DMS 273 (cell line): ENCODE results near the gene TOP1.
"Not testable (repeated sequence)": the region's sequence is repeated elsewhere in the genome, so short reads cannot be mapped to it uniquely, and the experiment has no call there.

Experiments used
- DNase-seq: peaks from one replicate; lab custom pipeline; 2025; ENCODE audit not compliant: unreplicated experiment; lab: John Stamatoyannopoulos, UW

Gene TOP1

DNA sequence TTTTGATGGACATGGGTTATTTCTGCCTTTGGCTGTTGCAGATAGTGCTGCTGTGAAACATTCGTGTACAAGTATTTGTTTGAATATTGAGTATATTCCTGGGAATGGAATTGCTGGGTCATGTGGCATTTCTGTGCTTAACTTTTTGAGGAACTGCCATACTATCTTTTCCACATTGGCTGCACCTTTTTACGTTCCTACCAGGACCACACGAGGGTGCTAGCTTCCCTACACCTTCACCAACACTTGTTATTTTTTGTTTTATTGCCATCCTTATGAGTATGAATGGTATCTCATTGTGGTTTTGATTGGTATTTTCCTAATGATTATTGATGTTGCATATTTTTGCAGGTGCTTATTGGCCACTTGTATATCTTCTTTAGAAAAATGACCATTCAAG is 60.9 kb downstream of the TOP1 start:
- DNase-seq: no peak

GRCh38 chr20:41091927-41092326 is 63.3 kb downstream of the TOP1 start:
- no peak for DNase-seq

- DNase-seq: no peak
These were observed 65.9 kb downstream of the TOP1 start for GRCh38 chr20:41094353-41095055.

- DNase-seq: peak; percentile 73
These were observed 66.7 kb downstream of the TOP1 start for GRCh38 chr20:41095110-41095969.

- no peak for DNase-seq
These were observed 70.2 kb downstream of the TOP1 start for GRCh38 chr20:41098703-41099250.

GRCh38 chr20:41100001-41100480 is 71.4 kb downstream of the TOP1 start:
- DNase-seq: no peak

GRCh38 chr20:41101660-41102059 is 73.0 kb downstream of the TOP1 start:
- no peak for DNase-seq

- DNase-seq: no peak
These were observed 79.9 kb downstream of the TOP1 start for GRCh38 chr20:41108531-41108930.

DNA sequence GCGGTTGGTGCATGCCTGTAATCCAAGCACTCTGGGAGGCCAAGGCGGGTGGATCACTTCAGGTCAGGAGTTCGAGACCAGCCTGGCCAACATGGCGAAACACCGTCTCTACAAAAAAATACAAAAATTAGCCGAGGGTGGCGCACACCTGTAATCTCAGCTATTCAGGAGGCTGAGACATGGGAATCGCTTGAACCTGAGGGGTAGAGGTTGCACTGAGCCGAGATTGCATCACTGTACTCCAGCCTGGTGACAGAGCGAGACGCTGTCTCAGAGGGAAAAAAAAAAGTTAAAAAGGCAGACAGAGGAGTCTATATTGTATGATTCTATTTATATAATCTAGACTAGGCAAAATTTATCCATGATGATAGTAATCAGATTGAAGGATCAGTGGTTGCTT is 81.4 kb downstream of the TOP1 start:
- DNase-seq: no peak

GRCh38 chr20:41110930-41111577 is 82.4 kb downstream of the TOP1 start:
- DNase-seq: no peak

GRCh38 chr20:41111578-41111951 is 82.9 kb downstream of the TOP1 start:
- no peak for DNase-seq

- no peak for DNase-seq
These were observed 87.8 kb downstream of the TOP1 start for GRCh38 chr20:41116282-41116956.

DNA sequence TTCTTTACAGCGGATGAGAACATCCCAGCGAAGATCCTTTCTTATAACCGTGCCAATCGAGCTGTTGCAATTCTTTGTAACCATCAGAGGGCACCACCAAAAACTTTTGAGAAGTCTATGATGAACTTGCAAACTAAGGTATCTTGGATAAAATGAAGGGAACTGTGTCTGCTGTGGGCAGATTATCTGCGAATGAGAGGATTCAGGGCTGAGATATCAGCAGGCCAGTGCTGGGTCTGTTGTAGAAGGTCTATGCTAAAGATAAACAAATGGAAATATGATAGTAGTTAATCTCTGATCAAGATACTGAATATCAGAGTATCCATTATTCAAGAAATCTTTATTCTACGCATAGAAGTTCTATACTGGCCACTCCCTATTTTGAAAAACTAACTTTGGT is 89.5 kb downstream of the TOP1 start:
- not testable (repeated sequence) for DNase-seq

DNA sequence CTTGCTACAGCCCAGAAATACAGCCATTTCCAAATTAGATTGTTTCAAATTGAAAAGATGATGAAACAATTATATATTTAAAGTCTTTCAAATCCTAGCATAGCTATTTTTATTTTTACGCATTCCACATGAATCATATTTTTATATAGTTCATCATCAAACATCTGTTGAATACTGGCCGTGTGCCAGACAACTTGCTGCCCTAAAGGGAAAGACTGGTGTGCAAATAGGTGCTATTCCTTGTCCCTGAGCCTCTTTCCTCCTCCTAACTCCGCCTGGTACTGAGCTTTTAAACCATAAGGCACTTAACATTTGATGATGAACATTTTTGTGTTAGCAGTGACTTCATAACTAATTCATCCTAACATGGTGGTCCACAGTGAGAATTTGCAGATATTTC is 90.0 kb downstream of the TOP1 start:
- no peak for DNase-seq

GRCh38 chr20:41119614-41120561 is 91.3 kb downstream of the TOP1 start:
- DNase-seq: no peak

DNA sequence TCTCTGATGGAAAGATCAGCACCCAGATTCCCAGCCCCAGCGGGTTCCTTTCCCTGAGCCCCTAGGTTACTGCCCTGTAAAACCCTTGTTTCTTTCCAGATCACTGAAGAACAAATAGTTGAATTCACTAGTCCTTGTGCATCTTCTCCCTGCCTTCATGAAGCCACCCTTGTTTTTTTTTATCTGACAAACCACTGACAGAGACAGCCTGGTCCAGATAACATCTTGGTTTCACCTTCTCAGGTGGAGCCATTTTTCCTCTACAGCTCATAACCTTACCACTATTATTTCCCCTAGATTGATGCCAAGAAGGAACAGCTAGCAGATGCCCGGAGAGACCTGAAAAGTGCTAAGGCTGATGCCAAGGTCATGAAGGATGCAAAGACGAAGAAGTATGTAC is 92.8 kb downstream of the TOP1 start:
- no peak for DNase-seq

- DNase-seq: no peak
These were observed 95.0 kb downstream of the TOP1 start for GRCh38 chr20:41123631-41124030.

DNA sequence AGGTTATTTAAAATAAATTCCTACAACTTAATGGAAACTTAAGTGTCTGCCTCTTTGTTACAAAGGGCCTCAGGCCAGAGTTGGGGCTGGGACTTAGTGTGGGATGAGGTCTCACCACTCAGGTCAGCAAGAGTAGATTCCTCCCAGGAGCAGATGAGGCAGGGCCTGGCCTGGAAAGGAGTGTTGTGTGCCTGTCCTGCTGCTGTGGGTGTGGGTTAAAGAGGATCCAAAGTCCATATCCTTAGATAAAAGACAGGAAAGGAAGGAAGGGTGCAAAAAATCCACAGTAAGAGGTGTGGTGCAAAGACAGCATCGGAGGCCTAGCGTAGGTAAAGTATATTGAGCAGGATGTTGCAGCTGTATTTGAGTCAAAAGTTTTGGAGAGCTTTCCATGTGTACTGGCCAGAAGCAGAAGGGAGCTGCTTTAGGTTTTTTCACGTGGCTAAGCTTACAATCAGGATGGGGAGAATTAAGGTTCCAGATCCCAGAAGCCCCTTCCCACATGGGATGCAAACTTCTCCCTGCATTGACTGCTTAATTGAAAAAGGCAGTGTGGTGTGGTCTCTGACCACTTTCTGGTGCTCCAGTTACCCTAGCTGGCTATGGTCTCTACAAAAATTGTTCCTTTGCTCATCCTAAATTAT is 96.0 kb downstream of the TOP1 start:
- DNase-seq: no peak
